Panc1 (cell line): ENCODE results near the gene PRDM2.

Experiments
- POLR2AphosphoS5 ChIP-seq: IDR thresholded peaks from 2 replicates; pipeline ENCODE4 v1.6.1; 2012; ENCODE audit warnings: mild to moderate bottlenecking, low read depth, low read length, moderate library complexity
- TCF7L2 ChIP-seq: IDR thresholded peaks from 2 replicates; pipeline ENCODE4 v1.6.1; 2011; ENCODE audit warnings: mild to moderate bottlenecking, low read depth, low read length, inconsistent platforms
- TF ChIP-seq, protein P1 (sequence below): fragments of 450-650 bp; IDR thresholded peaks from 2 replicates; pipeline ENCODE4 v1.5.1; 2017; ENCODE audit warnings: mild to moderate bottlenecking
- TF ChIP-seq, protein P2 (sequence below), 2 experiments: IDR thresholded peaks; 2 replicates each; pipeline ENCODE4 v1.6.1; 2011 to 2012; ENCODE audit warnings: low read depth in 2 of 2, control low read depth in 1 of 2, low read length in 1 of 2, mild to moderate bottlenecking in 1 of 2, moderate library complexity in 1 of 2; ENCODE audit not compliant: insufficient read depth in 1 of 2

DNA sequence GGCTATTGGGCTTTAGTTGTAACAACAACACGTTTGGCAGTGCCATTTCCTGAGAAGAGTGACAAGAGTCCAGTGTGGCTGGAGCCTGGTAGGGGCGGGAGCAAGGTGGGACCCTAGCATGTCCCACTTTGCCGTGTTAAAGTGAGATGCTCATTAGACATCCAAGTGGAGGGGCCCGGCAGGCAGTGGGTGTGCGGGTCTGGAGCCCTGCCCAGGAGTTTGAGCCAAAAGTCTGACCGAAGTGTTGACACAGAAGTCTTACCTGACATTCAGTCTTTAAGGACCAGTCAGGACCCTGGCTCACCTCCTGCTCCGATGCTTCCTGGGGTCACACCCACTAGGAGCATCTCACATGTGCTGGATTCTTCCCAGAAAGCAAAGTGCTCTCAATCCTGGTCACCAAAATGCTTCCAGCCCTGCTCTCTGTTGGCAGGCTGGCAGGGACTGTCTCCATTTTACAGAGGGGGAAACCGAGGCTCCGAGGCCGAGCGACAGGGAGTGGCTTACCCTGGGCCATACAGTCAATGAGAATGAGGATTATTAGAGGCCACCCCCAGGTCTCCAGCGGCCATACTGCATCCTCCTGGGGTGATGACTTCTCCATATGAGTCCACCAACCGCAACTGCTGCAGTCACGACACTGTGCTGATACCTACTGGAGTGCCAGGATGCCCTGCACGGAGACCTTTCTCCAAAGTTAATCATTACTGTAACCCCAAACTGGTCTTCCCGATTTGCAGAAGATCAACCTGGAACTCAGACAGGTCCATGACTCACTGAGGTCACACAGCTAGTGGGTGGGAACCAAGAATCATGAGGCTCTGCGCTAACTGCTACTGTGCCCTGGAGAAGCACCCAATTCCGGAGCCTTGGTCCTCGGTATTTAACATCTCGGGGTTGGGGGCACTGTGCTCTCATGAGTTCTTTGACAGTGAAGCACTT is 112.7 kb downstream of the PRDM2 start:
- TF ChIP-seq, protein P1, sequence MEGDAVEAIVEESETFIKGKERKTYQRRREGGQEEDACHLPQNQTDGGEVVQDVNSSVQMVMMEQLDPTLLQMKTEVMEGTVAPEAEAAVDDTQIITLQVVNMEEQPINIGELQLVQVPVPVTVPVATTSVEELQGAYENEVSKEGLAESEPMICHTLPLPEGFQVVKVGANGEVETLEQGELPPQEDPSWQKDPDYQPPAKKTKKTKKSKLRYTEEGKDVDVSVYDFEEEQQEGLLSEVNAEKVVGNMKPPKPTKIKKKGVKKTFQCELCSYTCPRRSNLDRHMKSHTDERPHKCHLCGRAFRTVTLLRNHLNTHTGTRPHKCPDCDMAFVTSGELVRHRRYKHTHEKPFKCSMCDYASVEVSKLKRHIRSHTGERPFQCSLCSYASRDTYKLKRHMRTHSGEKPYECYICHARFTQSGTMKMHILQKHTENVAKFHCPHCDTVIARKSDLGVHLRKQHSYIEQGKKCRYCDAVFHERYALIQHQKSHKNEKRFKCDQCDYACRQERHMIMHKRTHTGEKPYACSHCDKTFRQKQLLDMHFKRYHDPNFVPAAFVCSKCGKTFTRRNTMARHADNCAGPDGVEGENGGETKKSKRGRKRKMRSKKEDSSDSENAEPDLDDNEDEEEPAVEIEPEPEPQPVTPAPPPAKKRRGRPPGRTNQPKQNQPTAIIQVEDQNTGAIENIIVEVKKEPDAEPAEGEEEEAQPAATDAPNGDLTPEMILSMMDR = no peak
- no peak for TF ChIP-seq POLR2AphosphoS5
- TF ChIP-seq, protein P2, sequence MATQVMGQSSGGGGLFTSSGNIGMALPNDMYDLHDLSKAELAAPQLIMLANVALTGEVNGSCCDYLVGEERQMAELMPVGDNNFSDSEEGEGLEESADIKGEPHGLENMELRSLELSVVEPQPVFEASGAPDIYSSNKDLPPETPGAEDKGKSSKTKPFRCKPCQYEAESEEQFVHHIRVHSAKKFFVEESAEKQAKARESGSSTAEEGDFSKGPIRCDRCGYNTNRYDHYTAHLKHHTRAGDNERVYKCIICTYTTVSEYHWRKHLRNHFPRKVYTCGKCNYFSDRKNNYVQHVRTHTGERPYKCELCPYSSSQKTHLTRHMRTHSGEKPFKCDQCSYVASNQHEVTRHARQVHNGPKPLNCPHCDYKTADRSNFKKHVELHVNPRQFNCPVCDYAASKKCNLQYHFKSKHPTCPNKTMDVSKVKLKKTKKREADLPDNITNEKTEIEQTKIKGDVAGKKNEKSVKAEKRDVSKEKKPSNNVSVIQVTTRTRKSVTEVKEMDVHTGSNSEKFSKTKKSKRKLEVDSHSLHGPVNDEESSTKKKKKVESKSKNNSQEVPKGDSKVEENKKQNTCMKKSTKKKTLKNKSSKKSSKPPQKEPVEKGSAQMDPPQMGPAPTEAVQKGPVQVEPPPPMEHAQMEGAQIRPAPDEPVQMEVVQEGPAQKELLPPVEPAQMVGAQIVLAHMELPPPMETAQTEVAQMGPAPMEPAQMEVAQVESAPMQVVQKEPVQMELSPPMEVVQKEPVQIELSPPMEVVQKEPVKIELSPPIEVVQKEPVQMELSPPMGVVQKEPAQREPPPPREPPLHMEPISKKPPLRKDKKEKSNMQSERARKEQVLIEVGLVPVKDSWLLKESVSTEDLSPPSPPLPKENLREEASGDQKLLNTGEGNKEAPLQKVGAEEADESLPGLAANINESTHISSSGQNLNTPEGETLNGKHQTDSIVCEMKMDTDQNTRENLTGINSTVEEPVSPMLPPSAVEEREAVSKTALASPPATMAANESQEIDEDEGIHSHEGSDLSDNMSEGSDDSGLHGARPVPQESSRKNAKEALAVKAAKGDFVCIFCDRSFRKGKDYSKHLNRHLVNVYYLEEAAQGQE (IDR thresholded peaks at IDR 0.05; ENCODE audit: insufficient read depth in 1 of 2, low read depth in 2 of 2, low read length in 1 of 2) = no peak
- TF ChIP-seq TCF7L2 = no peak
